ENCODE measurements around the gene HSPB1. TPM values are rescaled to one million over a fixed set of nuclear protein-coding genes. Genes with fewer than 3 reads are reported as not detected.

HSPB1 gene
- total and polyA plus RNA-seq, 2 of the 13 experiments (the other 11 are each of a cell fraction or from before 2014, with no cell fraction given): 21.0 to 38.6 TPM

DNA sequence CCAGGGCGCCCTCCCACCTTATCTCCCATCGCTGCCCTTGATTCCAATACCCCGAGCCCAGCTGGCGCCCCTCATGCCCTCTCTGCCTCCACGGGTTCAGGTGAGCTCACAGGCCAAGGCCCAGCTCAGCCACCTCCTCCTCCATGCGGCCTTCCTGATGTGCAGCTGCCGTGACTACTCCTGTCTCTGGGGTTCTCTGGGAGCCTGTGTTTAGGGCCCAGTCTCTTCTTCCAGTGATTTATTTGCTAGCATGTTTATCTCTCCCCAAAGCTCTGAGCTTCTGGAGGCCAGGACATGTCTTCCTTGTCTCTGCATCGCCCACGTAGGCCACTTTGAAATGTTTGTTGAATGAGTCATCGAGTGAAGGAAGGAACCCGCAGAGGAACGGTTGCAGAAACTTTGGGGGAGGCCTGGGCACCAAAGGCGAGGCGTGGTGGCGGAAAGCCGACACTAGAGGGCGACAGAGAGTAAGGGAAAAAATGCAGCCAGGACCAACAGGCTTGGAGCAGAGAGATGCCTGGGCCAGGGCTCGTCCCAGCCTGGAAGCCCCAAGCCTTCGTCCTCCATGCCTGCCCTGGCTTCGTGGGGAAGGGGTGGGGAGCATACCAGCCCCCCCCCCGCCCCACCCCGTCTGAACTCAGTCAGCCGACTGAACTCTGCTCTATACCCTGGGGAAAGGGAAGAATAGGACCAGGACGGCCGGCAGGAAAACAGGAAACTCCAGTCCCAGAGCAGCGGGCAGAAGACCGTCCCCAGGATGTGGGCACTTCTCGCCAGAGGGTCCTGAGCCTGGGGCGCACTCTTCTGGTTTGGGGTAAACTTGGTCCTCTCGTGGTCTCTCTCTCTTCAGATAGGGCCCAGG is 10.9 kb upstream of the HSPB1 start (continued):
- TF ChIP-seq ZNF841 (CRISPR knock-in tag; IDR thresholded peaks at IDR 0.05; ENCODE audit: borderline replicate concordance) (no peak), BORCS8-MEF2B (CRISPR knock-in tag; IDR thresholded peaks at IDR 0.05) (peak; percentile 62; the same call in 1 of the 2 replicates), FOXA1 (IDR thresholded peaks at IDR 0.05) (no peak), FOXA1 (CRISPR knock-in tag; IDR thresholded peaks at IDR 0.05) (no peak), ZNF432 (CRISPR knock-in tag; IDR thresholded peaks at IDR 0.05; ENCODE audit: borderline replicate concordance) (no peak), ETV5 (CRISPR knock-in tag; IDR thresholded peaks at IDR 0.05; ENCODE audit: borderline replicate concordance) (peak; percentile 27; the same call in 1 of the 2 replicates), FLYWCH1 (CRISPR knock-in tag; IDR thresholded peaks at IDR 0.05) (no peak), STAG1 (CRISPR knock-in tag; IDR thresholded peaks at IDR 0.05) (peak; percentile 93), ZNF605 (CRISPR knock-in tag; IDR thresholded peaks at IDR 0.05) (no peak), SRSF1 (optimal IDR thresholded peaks at IDR 0.05; ENCODE audit: low read depth, low read length) (peak; percentile 84), MTF1 (CRISPR knock-in tag; IDR thresholded peaks at IDR 0.05) (no peak), ZSCAN9 (CRISPR knock-in tag; IDR thresholded peaks at IDR 0.05; ENCODE audit: borderline replicate concordance) (no peak), ARID5B (CRISPR knock-in tag; IDR thresholded peaks at IDR 0.05) (peak; percentile 74; the same call in 1 of the 2 replicates), SIN3B (IDR thresholded peaks at IDR 0.05; ENCODE audit: low read length) (no peak), CSRNP1 (CRISPR knock-in tag; IDR thresholded peaks at IDR 0.05) (peak; percentile 67; the same call in 1 of the 2 replicates)
- TF ChIP-seq, protein P1, sequence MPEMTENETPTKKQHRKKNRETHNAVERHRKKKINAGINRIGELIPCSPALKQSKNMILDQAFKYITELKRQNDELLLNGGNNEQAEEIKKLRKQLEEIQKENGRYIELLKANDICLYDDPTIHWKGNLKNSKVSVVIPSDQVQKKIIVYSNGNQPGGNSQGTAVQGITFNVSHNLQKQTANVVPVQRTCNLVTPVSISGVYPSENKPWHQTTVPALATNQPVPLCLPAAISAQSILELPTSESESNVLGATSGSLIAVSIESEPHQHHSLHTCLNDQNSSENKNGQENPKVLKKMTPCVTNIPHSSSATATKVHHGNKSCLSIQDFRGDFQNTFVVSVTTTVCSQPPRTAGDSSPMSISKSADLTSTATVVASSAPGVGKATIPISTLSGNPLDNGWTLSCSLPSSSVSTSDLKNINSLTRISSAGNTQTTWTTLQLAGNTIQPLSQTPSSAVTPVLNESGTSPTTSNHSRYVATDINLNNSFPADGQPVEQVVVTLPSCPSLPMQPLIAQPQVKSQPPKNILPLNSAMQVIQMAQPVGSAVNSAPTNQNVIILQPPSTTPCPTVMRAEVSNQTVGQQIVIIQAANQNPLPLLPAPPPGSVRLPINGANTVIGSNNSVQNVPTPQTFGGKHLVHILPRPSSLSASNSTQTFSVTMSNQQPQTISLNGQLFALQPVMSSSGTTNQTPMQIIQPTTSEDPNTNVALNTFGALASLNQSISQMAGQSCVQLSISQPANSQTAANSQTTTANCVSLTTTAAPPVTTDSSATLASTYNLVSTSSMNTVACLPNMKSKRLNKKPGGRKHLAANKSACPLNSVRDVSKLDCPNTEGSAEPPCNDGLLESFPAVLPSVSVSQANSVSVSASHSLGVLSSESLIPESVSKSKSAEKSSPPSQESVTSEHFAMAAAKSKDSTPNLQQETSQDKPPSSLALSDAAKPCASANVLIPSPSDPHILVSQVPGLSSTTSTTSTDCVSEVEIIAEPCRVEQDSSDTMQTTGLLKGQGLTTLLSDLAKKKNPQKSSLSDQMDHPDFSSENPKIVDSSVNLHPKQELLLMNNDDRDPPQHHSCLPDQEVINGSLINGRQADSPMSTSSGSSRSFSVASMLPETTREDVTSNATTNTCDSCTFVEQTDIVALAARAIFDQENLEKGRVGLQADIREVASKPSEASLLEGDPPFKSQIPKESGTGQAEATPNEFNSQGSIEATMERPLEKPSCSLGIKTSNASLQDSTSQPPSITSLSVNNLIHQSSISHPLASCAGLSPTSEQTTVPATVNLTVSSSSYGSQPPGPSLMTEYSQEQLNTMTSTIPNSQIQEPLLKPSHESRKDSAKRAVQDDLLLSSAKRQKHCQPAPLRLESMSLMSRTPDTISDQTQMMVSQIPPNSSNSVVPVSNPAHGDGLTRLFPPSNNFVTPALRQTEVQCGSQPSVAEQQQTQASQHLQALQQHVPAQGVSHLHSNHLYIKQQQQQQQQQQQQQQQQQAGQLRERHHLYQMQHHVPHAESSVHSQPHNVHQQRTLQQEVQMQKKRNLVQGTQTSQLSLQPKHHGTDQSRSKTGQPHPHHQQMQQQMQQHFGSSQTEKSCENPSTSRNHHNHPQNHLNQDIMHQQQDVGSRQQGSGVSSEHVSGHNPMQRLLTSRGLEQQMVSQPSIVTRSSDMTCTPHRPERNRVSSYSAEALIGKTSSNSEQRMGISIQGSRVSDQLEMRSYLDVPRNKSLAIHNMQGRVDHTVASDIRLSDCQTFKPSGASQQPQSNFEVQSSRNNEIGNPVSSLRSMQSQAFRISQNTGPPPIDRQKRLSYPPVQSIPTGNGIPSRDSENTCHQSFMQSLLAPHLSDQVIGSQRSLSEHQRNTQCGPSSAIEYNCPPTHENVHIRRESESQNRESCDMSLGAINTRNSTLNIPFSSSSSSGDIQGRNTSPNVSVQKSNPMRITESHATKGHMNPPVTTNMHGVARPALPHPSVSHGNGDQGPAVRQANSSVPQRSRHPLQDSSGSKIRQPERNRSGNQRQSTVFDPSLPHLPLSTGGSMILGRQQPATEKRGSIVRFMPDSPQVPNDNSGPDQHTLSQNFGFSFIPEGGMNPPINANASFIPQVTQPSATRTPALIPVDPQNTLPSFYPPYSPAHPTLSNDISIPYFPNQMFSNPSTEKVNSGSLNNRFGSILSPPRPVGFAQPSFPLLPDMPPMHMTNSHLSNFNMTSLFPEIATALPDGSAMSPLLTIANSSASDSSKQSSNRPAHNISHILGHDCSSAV (CRISPR knock-in tag; IDR thresholded peaks at IDR 0.05; ENCODE audit: borderline replicate concordance): no peak

All from HepG2 (cell line).